ENCODE measurements around the gene MGAM2.

Gene MGAM2

DNA sequence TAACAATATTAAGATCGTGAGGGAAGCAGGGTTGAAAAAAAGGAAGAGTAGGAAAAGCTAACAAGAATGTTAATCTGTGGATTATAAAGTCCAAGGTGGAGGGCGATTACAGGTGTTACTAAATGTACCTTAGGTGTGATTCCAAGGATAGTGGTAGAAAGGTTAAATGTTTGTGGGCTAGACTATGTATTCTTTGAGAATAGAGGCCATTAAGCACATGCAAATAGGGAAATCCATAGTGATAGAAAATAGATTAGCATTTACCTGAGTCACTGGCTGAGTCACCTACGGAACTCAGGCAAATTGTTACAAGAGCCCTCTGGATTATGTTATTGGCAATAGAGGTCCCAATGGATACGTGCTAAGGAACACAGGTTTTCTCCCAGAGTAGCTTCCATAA is 9.0 kb downstream of the MGAM2 start:
- no peak for DNase-seq (ENCODE audit: low spot score)

DNA sequence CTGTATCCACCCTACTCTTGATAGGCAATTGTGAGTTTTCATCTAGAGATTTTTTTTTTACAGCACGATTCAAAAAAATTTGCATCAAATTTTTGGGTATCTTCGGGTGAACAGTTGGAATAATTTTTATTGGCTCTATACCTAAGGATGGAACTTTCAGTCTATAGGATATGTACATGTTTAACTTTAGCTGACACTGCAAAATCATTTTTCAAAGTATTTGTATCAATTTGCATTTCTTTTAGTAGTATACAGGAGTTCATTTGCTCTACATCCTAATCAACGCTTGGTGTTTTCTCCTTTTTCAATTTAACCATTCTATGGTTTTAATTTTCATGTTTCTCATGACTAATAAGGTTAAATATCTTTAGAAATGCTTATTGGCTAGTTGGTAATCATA is 11.7 kb downstream of the MGAM2 start:
- no peak for DNase-seq (ENCODE audit: low spot score)

DNA sequence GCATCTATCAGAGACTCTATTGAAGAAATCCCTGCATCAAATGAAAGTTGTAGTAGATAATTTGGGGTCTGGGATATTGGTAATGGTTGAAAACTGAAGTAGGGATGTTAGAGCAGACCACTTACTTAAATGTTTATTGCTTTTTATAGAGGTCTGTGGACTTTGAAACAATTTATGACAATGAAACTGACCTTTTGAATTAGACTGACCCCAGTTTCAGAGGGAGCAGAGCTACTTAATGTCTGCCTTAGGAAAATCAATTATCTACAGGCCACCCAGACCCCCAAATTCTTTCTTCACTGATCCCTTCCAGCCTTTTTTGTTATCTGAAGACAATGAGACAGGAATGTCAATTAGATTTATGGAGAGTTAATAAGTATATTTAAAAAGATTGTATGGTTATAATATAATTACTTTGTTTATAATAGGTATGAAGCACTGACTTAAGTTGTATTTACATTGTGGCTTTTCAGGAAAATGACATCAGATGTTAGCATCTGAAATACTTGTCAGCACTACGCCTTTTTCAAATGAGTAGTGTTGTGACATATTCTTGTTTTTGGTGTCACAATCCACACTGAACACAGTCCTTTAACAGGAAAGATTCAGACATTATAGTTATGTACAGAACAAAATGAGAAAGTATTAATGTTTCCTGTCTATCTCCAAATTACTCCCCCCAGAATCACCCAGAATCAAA is 13.9 kb downstream of the MGAM2 start:
- no peak for DNase-seq (ENCODE audit: low spot score)

DNA sequence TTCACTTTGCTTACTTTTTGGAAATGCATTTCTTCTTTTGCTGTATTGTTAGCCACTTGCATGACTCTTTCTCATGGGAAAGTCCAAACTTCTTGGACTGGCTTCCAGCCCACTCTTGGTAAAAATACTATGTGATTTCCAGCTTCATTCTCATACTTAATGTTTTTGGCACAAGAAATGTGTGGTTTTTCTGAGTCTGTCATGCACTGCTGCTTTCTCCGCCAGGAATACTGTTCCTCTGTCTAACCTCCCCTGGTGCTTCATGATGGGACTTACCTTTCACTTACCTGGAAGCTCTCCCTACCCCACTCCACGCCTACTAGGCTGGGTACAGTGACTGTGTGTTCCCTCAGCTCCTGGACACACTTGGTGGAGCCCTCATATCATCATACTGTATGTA is 18.7 kb downstream of the MGAM2 start:
- no peak for DNase-seq (ENCODE audit: low spot score)

DNA sequence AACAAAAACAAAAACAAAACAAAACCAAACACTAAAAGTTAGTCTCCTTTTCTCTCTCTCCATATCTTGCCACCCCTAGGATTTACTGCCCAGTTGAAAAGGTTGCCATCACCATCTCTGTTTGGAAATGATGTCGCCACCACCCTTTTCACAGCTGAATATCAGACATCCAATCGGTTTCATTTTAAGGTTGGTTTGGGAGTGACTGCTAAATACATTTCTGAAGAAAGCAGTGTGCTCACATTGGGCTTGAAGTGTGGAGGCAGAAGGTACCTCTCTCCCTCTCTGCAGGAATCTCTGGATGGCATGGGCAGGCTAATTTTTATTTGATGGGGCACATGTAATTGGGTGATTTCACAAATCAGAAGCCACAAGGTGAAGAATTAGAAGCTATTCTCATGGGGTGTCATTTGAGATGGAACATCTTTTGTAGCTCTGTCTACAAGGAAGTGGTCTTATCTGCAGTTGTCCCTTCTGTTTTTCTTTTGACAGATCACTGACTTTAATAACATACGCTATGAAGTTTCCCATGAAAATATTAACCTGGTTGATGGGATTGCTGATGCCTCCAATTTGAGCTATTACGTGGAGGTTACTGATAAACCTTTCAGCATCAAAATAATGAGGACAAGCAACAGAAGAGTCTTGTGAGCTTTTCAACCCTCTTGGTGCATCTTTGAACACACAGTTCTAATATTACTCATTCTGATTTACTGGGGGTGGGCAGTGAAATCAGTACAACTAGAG is 20.1 kb downstream of the MGAM2 start:
- DNase-seq (ENCODE audit: low spot score): no peak

DNA sequence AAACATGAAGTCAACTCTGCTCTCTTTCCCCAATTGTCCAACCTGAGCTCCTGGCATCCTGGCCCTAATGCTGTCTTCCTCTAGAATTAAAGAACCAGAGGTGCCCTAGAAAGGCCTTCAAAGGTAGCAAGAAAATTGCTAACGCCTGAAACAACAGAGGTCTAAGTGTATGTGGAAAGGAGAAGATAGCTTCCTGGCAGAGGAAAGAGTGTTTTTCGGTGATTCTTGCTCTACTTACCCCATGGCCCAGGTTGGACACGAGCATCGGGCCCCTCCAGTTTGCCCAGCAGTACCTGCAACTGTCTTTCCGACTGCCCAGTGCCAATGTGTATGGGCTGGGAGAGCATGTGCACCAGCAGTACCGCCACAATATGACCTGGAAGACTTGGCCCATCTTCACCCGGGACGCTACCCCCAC is 22.2 kb downstream of the MGAM2 start:
- DNase-seq (ENCODE audit: low spot score): no peak

DNA sequence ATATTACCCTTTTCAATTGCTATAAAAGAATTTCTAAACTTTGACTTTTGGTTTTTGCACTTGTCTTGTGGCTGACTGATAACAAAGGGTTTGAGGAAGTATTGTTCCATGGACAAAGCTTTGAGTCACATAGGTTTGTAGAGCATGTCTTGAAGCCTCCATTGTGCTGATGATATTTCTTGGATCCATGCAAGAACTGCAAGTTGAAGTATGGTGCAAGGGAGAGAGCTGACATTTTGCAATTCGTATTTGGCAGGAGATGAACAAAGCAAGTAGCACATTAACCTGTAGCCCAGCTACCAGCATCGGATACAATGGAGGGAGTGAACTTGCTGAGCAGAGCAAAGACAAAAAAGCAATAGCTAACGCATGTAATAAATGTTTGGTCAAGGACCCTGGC is 23.4 kb downstream of the MGAM2 start:
- DNase-seq (ENCODE audit: low spot score): no peak

DNA sequence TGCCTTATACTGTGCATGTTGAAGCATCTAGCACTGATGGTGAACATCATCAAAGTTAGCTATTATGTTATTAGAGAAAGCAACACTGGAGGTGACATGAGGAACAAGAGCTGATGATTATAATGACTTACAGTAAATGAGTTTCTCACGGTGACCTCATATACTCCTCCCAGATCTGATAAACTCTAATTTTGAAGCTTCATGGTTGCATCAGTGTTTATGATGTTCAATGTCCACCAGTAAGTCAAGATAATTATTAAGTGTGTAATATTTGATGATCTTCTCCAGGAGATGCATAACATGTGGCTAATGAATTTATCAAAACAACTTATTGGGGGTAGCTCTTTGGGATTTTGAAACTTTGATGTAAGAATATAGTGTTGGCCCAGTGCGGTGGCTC is 27.5 kb downstream of the MGAM2 start:
- no peak for DNase-seq (ENCODE audit: low spot score)

DNA sequence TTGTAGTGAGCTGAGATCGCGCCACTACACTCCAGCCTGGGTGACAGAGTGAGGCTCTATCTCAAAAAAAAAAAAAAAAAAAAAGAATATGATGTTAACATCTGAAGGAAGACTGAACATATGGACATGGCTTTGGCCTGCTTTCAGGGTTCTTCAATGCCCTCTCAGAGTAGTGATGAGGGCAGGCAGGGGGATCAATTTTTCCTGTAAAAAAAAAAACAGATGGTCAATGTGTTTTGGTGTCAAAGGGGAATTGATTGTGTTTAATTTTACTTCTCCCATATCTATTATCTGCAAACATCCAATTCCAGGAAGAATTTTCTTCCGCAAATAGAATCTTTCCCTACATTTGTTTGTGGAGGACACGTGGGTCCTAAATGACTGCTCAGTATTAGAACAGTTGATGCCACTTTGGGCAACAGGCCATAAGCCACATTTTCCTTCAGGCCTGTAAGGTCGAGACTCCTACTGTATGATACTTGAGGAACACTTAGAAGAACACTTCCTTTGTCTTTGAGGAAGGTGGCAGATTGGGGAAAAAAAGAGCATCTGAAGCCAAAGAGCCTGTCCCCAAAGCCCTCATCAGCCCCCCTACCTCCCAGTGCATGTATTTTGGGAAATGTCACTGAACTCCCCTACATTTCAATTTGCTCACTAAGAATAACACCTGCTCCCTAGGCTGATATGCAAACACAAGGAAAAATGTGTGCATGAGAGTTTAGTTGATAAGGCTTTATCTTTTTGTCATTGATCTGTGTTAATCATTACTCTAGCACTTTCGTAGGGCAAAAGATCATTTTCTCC is 28.3 kb downstream of the MGAM2 start:
- no peak for DNase-seq (ENCODE audit: low spot score)

DNA sequence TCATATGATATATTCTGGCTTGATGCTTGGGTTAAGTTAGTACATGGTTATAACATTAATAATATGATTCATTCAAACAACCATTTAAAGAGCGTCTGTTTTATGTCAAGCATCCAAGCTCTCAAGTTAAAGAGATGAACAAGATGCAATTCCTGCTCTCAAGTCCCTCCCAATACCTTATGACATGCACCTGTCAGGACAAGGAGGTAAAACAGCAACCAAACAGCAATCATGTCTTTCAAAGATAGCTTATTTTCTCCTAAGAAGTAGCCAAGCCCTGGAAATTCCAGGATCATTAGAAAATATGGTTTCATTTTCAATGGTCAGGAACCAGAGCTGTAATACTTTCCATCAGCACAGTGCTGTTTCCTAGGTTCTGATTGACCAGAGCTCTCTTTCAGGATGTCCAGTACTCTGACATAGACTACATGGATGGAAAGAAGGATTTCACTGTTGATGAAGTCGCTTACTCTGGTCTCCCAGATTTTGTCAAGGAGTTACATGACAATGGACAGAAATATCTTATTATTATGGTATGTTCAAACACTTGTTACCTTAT is 29.0 kb downstream of the MGAM2 start:
- no peak for DNase-seq (ENCODE audit: low spot score)

DNA sequence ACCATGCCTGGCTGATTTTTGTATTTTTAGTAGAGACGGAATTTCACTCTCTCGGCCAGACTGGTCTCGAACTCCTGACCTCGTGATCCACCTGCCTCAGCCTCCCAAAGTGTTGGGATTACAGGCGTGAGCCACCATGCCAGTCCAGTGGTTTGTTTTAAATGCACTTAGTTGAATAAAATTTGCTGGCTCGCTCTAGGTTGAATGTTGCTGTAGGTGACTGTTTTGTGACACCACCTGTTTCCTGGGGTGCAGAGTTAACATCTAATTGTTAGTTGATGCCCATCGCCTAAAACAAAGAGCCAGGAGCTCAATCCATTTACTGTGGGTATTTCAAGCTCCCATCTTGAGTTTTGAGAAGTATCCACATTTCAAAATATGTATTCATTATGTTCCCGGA is 31.2 kb downstream of the MGAM2 start:
- no peak for DNase-seq (ENCODE audit: low spot score)

DNA sequence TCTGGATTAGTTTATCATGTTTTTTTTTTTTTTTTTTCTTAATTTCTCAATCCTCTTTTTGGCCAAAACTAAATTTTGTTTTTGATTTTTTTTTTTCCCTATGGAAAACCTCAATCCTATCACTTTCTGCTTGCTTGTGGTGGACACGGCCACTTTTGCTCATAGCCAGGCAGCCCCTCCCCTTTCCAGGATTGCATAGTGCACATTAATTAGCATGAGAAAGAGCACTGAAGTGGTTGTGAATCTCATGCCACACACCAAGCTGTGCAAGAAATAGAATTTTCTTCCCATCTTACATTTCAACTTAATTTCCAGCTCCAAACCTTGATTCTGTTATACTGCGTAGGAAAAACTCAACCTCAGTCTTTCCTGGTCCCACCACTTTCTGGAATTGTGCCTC is 34.6 kb downstream of the MGAM2 start:
- no peak for DNase-seq (ENCODE audit: low spot score)

DNA sequence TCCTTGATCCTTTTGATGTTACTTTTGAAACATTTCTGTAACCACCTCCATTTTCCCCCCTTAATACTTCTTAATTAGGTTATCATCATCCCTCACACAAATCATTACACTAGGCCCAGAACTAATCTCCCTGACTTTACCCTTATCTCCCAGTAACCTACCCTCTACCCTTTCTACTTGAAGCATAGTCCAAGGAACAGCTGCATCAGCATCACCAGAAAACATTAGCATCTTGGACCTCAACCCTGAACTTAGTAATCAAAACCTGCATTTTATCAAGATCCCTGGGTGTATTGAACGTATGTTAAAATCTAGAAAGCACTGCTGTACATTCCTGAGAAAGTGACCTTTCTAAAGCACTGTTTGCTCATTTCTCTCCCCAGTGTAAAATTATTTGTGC is 38.8 kb downstream of the MGAM2 start:
- no peak for DNase-seq (ENCODE audit: low spot score)

DNA sequence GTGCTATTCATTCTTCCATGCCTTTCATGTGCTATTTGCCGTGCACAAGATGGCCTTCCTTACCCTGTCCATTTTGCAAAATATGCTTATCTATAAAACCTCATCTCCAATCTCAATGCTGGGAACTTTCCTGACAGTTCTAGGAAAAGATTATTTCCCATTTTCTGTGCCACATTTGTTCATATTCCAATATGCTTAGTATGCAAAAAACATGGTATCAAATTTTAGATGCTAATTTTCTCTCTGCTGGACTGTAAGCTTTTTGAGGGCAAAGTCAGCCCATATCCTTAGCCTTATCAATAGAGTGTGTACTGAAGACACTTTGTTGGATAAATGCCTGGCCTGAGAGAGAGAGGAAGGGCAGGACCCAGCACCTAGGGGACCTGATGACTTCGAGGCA is 39.4 kb downstream of the MGAM2 start:
- DNase-seq (ENCODE audit: low spot score): no peak

DNA sequence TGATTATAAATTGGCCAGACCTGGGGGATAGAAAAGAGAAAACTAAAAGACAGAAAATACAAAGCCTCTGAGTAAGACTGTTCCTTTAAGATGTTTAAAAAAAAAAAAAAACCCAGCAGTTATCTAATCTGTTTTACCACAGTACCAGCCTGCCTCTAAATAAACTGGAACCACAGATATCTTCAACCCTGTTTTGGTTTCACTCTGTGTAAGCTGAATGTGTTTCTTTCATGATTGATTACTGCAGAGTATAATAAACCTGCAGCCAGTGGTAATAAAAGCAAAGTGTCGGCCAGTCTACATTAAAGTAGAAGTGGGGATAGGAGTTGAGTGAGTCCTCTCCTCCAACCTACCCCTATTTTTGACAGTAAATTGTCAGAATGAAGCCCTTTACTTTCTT is 40.6 kb downstream of the MGAM2 start:
- DNase-seq (ENCODE audit: low spot score): no peak

DNA sequence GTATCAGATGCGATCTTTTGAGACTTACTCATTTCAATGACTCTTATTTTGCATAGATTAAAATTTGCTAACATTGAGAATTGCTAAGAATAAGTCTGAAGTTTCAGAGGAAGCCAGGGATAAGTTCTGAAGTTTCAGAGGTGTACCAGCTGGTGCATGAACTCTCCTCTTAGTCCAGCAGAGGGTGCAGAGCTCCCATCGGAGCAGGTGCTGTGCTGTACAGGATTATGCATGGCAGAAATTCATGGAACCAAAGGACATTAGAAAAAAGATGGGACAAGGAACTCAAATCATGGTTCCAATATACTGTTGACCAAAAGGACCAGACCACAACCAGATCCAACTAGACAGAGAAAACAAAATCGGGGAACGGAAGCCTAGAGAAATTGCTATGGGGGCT is 41.9 kb downstream of the MGAM2 start:
- peak; percentile 55 for DNase-seq (ENCODE audit: low spot score)

DNA sequence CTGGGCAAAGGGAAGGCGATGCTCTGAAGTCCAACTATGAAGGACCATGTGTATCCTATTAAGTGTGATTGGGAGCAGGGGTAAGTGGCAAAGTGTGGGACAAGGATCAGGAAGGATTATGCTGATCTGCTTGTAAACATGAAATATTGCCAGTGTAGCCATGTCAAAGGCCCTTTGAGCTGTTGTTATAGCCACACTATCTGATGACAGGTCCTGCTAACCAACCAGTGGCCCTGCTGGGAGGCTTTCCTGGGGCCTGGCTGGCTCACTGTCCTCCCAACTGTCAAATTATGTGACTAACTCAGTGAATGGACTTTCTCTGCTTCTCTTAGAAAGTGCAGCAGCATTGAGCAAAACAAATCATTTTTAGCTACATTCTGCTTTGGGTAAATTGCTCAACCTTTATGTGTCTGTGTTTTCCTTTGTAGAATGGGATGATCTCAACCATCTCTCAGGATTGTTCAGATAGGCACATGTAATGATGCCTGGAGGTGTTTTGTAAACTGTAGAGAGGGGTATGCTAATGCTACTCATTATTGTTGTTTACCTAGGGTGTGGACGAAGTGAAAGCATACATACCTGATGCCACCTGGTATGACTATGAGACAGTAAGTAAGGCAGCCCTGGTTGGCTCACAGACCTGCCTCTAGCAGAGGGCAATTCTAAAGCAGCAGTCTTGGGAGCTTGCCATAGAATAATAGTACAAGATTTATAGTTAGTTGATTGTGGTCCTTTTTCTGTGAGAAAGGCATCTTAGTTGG is 47.4 kb downstream of the MGAM2 start:
- DNase-seq (ENCODE audit: low spot score): no peak

DNA sequence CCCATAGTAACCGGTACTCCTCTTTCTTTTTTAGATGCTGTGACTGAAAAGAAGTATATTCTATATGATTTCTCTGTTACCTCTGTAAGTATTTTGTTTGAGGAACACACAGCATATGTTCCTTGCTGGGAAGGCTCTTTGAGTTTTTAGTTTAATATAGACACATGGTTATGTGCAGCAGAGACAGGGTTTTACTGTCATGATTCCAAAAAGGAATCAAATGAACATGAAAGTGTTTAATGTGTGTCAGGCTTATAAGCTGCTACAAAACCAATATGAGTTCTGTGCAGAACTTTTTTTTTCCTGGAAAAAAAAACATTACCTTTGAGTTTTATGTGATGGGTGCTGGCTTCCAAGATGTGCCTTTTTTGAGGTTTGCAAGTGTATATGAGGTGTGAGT is 50.4 kb downstream of the MGAM2 start:
- DNase-seq (ENCODE audit: low spot score): no peak

DNA sequence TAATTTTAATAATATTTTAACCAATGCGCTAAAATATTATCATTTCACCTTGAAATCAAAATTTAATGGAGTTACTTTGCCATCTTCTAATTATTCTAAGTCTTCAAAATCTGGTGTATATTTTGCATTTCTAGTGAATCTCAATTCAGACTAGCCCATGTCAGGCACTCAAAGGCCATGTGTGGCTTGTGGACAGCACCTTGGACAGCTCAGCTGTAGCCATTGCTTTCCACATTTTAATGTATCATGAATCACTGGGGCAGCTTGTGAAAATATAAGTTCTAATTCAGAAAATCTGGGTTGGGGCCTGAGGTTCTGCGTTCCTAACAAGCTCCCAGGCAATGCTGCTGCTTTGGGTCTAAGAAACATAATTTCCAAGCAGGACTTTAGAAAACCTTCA is 57.2 kb downstream of the MGAM2 start:
- peak; percentile 50 for DNase-seq (ENCODE audit: low spot score)

DNA sequence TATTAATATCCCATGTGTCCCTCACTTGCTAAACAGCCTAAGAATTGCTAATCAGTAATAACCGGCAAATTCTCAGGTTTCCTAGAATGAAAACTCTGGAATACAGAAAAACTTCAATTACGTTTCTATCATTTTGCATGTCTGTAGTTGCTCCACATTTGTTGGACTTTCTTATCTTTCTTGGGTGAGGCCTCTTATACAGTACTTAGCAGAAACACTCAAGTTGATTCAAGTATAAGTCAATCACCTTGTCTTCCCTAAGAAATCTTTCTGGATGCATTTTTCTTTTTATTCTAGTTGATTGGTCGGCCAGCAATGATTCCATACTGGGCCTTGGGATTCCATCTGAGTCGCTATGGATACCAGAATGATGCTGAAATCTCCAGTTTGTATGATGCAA is 61.4 kb downstream of the MGAM2 start:
- no peak for DNase-seq (ENCODE audit: low spot score)

DNA sequence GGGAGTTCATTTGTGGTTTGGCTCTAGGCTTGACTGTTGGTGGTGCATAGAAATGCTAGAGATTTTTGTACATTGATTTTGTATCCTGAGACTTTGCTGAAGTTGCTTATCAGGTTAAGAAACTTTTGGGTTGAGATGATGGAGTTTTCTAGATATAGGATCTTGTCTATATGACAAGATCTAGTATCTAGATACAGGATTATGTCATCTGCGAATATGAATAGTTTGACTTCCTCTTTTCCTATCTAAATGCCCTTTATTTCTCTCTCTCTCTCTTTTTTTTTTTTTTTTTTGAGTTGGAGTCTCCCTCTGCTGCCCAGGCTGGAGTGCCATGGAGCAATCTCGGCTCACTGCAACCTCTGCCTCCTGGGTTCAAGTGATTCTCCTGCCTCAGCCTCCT is 62.9 kb downstream of the MGAM2 start:
- no peak for DNase-seq (ENCODE audit: low spot score)

DNA sequence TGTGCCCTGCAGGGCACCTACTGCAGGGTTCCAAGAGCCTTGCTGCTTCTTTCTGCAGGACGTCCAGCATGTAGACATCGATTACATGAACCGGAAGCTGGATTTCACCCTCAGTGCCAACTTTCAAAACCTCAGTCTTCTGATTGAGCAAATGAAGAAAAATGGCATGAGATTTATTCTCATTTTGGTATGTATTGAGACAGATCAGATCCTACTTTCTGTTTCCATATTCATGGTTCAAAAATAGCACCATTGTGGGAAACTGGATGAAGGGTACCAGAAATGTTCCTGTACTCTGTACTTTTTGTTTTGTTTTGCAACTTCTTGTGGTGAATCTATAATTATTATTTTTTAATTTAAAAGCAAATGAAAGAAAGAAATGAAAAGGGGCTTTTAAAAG is 64.1 kb downstream of the MGAM2 start:
- DNase-seq (ENCODE audit: low spot score): no peak

All from RKO (cell line).